Measurements from ENCODE around the gene SFPQ. TPM values are rescaled to one million over a fixed set of nuclear protein-coding genes. Genes with fewer than 3 reads are reported as not detected.
"Not testable (repeated sequence)": the region's sequence is repeated elsewhere in the genome, so short reads cannot be mapped to it uniquely, and the experiment has no call there.

The SFPQ gene, protein sequence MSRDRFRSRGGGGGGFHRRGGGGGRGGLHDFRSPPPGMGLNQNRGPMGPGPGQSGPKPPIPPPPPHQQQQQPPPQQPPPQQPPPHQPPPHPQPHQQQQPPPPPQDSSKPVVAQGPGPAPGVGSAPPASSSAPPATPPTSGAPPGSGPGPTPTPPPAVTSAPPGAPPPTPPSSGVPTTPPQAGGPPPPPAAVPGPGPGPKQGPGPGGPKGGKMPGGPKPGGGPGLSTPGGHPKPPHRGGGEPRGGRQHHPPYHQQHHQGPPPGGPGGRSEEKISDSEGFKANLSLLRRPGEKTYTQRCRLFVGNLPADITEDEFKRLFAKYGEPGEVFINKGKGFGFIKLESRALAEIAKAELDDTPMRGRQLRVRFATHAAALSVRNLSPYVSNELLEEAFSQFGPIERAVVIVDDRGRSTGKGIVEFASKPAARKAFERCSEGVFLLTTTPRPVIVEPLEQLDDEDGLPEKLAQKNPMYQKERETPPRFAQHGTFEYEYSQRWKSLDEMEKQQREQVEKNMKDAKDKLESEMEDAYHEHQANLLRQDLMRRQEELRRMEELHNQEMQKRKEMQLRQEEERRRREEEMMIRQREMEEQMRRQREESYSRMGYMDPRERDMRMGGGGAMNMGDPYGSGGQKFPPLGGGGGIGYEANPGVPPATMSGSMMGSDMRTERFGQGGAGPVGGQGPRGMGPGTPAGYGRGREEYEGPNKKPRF
- 364 TPM for total RNA-seq

DNA sequence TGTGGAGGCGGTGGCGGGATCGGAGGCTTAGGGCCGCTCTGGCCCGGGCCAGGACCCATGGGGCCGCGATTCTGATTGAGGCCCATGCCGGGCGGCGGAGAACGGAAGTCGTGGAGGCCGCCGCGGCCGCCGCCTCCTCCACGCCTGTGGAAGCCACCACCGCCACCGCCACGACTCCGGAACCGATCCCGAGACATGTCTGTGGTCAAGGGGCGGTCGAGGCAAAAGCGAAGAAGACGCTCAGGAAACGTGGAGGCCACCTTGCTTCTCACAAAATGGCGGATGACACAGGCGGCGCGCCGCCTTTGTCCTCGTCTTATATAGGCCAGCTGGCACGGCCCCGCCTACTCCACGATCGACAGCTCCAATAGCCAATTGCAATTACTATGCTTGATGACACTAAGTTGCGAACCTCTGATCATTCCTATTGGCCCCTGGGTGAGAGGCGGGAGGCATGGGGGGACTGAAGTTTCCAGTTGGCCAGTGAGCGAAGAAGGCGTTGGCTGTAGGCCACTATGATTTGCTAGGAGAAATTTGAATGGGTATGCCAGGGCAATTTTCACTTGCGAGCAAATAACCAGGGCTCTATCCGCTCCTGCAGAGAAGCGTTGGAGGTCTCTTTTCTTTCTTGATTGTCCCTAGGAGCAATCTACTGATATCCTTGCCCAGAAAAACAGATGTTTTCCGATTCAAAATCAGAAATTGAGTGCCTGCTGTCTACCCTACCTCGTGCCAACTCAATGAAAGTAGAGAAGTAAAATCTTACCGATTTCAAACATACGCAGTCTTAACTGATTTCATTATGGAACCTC lies at the start of gene SFPQ:
TSS of gene SFPQ (minus strand) at position 293 of the 812 bp plus-strand sequence. CDS start at position 197, 96 bp downstream.
- peak; percentile 97 to 98 for DNase-seq (ENCODE audit: low spot score in 2 of 2)
- peak; percentile 97 for FAIRE-seq

DNA sequence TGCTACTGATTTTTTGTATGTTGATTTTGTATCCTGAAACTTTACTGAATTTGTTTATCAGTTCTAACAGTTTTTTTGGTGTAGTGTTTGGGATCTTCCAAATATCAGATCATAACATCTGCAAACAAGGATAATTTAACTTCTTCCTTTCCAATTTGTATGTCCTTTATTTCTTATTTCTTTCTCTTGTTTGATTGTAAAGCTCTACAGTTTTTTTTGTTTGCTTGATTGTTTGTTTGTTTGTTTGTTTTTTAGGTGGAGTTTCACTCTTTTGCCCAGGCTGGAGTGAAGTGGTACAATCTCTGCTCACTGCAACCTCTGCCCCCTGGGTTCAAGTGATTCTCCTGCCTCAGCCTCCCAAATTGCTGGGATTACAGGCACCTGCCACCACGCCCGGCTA lies 43.8 kb upstream of the SFPQ start:
- not testable (repeated sequence) for FAIRE-seq; DNase-seq (ENCODE audit: low spot score in 2 of 2)

DNA sequence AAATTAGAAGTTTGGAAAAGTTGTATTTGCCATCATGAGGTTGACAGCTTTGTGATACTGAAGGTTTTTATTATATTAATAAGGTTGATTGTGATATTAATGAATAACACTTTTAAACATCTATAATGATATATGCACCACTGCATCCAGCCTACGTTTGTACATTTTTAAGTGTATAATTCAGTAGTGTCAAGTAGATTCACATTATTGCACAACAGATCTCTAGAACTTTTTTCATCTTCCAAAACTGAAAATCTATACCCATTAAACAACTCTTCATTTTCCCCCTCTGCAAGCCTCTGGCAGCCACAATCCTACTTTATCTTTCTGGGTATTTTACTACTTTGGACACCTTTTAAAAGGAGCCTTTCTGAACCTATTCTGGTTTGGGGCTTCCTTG lies 38.3 kb upstream of the SFPQ start:
- FAIRE-seq (no peak), DNase-seq (ENCODE audit: low spot score in 2 of 2) (no peak)

DNA sequence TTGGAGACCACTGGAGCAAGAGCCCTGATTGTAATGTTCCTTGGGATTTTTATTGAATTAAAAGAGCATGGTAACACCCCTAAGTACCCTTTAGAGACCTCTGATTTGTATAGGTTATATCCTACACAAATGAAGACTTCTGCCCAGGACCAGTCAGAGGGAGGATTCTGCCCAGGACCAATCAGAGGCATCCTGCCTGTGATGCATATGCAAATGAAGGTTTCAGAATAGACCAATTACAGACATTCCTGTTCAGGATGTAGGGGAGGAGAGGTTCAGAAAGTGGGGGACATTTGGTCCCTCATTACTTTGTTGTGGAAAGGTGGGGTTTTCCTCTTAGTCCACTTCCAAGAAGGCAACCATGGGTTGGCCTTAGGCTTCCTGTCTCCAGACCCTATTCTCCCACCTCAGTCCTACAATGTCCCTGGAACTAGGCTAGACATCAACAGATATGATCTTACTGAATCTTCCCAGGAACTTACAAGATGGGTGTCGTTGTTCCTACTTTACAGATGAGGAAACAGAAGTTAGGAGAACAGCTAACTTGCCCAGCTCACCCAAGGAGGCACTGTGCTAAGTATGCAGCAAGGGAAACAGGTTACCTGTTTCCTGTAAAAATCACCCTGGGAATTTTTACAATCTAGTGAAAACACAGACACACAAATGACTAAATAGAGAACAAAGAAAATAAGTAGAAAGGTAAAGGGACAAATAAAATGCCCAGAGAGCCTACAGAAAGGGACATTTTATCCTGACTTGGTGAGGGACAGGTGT lies 36.8 kb upstream of the SFPQ start:
- FAIRE-seq = no peak
- DNase-seq (ENCODE audit: low spot score in 2 of 2) = no peak

DNA sequence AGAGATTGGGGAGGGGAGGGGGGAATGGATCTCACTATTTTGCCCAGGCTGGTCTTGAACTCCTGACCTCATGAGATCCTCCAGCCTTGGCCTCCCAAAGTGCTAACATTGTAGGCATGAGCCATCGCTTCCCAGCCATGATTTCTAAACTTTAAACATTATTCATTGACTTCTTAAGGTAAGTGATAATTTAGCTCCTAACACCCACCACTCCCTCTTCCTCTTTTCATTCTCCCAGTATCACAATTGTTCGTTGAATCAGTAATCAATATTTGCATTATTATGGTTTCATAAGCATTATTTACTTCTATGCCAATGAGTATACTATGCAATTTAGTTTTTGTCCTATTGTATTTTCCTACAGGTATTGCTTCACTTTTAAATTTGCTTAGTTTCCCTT lies 33.6 kb upstream of the SFPQ start:
- no peak for FAIRE-seq
- DNase-seq (ENCODE audit: low spot score in 2 of 2) = no peak

DNA sequence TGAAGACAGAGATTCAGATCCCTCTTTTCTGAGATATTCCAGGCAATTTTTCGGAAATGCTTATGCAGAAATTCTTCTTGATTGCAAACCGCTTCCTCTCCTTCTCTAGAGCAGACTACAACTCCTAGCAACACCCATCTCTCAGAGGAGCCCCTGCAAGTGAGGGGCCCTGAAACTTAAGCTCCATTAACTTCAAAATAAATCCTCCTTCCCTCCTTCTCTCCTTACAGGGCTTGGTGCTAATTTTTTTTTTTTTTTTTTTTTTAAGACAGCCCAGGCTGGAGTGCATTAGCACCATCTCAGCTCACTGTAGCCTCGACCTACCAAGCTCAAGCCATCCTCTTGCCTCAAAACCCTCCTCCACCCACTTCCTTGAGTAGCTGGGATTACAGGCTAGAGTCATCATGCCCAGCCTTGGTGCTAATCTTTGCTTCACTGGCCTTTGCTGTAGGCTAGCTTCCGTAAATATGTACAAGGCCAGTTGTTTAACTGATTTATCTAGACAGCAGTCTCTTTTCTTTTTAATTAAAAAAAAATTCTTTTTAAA lies 30.2 kb upstream of the SFPQ start:
- no peak for DNase-seq (ENCODE audit: low spot score in 2 of 2)
- no peak for FAIRE-seq

DNA sequence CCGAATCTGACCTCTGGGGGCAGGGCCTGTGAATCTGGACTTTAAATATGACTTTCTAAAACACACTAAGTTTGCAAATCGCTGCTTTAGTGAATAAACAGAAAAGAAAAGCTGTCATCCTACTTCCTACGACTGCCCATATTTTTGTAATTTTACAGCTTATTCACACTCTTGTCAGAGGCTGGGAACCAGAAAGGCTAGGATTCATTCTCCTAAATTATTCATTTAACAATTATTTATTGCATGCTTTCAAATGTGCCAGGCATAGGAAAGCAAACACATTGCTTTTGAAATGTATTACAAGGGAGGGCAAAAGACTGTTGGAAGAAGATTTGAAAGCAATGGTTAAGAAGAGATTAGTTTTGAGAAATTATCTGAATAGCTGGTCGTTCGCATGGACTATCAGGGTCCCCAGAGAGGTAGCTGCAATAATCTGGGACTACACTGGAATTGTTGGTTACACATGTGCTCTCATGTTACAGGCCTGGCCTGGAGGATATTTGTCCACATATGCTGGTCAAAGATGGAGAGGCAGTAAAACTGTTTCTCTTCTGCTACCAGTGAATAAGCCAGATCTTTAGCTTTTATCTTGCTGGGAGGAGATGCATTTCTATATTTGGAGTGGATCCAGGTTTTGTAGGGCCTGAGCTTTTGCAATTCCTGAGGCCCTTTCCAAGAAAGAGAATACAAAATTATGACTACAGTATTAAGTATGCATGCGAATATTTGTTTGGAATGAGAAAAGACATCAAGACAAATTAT lies 29.6 kb upstream of the SFPQ start:
- FAIRE-seq (no peak), DNase-seq (ENCODE audit: low spot score in 2 of 2) (no peak)

DNA sequence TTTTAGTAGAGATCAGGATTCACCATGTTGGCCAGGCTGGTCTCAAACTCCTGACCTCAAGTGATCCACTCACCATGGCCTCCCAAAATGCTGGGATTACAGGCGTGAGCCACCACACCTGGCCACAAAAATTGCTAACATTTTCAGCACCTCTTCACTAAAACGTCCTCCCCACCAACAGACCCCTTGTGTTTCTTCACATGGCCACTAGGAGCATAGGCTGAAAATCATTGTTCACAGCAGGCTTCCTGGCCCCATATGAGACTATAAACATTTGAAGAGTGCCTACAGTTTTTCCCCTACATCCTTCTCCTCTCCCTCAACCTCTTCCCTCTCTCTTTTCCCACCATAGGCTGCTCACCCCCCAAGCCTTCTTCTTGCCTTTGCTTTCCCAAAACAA lies 28.0 kb upstream of the SFPQ start:
- DNase-seq (ENCODE audit: low spot score in 2 of 2) = no peak
- FAIRE-seq = no peak

DNA sequence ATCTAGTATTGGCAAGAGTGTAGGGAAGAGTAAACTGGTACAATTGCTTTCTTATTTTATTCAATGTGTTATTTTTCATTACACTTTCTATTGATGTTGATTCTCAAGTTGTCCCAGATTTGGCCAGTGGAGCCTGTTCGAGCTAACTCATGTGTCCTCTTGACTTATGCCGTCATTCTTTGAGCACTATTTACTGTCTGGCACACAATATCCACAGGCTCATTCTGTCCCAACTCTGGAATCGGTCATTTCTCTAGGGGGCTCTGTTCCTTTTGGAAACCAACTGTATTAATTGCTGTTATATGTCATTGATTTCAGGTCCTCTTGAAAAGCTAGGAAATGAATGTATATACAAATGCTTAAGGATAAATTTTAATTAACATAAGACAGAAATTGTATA lies 22.4 kb upstream of the SFPQ start:
- FAIRE-seq = no peak
- DNase-seq (ENCODE audit: low spot score in 2 of 2) = no peak

DNA sequence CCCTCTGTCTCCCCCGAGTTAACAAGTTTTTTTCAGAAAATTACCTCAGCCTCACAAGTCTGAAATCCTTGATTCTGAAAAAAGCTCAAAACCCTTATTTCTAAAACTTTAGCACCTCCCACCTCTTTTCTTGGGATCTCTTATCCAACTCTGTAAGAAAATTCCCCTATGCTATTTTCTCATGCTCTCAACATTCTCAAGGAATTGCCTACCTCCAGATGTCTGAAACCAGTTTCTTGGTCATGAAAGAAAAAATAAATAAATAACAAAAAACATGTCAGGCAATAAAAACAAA lies 18.1 kb upstream of the SFPQ start:
- FAIRE-seq (no peak), DNase-seq (ENCODE audit: low spot score in 2 of 2) (no peak)

DNA sequence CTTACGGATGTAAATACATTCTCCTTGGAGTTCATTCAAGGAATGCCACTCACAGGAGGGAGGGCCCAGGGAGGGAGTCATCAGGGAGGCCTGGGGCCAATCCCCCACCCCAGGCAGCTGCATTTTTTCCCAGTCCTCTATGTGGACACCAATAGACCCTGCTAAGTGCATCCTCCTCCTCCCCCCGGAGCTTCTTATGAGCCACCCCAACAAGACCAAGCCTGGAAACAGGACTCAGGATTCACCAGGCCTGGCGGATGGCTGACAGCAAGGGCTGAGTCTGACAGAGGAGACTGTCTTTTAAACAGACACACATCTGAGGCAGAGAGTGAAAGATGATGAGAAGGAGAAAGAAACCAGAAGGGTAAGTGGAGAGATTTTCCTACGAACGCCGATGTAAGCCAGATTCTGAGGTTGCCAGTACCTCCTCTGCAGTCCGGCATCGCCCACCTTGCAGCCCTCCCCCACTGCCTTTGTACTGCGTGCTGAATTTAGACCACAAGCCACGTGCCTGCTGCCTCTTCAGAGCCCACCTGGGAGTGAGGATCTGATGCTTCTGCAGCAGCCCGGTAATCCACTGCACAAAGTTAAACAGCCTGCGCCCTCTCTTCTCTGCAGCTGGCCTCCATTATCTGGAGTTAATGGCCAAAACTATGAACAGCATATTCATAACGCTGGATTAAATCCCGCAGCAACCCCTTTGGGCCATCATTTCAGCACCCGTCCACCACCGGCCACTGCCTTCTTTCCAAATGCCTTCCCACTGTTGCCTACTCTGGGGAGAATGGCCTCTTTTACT lies 17.6 kb upstream of the SFPQ start:
- DNase-seq (ENCODE audit: low spot score in 2 of 2) (no peak), FAIRE-seq (no peak)

DNA sequence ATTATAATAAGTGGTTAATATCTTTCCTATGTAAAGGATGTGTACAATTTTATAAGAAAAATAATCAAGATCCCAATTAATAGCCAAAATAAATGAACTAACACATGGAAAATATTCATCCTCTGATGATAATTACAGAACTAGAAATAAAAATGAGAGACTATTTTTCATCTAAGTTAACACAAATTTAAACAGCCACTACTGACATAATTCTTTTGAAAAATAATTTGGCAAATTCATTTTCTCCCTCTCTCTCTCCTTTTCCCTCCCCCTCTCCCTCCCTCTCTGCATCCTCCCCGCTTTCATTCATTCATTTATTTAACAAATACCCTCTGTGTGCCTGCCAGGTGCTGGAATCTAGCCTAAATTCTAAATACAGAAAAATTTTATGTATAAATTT lies 10.3 kb upstream of the SFPQ start:
- FAIRE-seq = no peak
- DNase-seq (ENCODE audit: low spot score in 2 of 2) = no peak

DNA sequence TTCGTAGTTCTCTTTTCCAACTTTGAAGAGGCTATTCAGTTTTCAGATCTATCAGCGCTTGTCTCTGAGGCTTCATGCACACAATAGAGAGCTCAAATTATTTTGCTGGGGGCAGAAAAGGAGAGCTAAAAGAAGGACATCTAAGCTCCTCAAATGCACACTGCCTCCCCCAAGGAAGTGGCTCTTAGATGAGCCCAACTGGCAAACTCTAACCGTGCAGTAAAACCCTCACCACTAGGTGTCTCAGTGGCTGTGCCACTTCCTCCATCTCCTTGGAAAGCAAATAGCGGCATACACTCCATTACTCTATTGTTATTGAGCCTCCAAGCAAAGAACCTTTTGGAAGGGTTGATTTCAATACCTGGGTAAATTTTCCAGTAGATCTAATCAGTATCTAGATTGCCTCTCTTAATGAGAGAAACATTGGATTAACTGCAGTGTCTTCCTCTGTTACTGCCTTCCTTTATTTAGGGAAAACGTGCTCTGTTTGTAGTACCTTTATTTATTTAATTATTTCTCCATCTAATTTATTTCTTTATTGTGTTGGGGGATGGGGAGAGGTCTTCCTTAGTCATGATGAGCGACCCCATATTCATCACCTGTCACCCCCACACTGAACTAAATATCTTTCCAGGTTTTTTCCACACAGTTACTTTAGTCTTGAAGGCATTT lies 9.2 kb upstream of the SFPQ start:
- FAIRE-seq (peak; percentile 19), DNase-seq (ENCODE audit: low spot score in 2 of 2) (peak; percentile 50 to 67)

DNA sequence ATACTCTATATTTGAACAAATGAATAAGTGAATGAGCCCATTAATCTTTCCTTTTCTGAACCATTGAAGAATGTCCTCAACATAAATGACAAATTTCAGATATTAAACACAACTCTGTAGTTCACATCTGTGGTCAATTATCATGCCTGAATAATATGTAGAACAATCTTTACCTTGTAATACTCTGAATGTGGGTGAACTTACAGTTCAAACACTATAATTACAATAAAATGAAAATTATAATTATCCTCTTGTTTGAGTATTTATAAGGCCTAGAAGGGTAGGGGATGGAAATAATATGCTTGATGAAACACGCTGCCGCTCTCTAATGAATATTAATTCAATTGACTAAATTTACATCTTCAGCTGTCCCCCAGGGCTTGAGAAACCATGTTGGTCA lies 8.7 kb upstream of the SFPQ start:
- no peak for FAIRE-seq
- DNase-seq (ENCODE audit: low spot score in 2 of 2) = no peak

DNA sequence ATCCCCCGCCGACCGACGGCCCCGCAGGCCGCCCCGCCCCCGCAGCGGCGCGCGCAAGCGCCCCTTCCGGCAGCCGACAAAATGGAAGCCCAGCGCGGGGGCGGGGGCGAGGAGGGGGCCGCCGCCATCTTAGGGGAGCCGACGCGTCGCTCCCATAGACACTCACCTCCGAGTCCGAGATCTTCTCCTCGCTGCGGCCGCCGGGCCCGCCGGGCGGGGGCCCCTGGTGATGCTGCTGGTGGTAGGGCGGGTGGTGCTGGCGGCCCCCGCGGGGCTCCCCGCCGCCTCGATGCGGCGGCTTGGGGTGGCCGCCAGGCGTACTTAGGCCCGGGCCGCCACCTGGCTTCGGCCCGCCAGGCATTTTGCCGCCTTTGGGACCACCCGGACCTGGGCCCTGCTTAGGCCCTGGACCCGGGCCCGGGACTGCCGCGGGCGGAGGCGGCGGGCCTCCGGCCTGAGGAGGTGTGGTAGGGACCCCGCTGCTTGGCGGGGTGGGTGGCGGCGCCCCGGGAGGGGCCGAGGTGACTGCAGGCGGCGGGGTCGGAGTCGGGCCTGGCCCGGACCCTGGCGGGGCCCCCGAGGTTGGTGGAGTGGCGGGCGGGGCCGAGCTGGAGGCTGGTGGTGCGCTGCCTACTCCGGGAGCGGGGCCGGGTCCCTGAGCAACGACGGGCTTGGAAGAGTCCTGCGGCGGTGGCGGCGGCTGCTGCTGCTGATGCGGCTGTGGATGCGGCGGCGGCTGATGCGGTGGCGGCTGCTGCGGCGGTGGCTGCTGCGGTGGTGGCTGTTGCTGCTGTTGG lies 691 bp downstream of the SFPQ start:
- FAIRE-seq (no peak), DNase-seq (ENCODE audit: low spot score in 2 of 2) (peak; percentile 75 to 86)

DNA sequence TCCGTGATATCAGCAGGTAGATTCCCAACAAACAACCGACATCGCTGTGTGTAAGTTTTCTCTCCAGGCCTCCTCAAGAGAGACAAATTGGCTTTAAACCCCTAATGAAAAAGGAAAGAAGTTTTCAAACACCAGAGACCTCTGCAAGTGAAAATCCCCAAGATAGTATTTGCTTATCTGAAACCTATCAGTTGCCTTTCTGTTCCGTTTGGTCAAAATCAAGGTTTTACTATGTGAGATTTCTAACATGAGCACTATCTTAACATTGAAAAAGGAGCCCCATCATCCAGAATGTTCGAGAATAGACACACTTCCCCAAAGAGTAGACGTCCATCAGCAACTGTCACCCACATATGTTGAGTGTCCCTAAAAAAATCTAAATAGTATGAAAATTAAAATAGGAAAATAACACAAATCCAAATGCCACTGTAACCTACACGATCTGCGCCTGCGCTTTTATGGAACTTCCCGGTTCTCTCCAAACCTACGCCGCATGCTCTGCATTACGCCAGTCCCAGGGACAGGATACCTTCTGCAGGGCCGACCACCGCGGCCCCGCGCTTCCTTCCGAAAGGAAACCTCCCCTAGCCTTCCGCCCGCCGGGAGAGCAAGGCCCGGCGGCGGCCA lies 1.4 kb downstream of the SFPQ start:
- FAIRE-seq = no peak
- no peak for DNase-seq (ENCODE audit: low spot score in 2 of 2)

DNA sequence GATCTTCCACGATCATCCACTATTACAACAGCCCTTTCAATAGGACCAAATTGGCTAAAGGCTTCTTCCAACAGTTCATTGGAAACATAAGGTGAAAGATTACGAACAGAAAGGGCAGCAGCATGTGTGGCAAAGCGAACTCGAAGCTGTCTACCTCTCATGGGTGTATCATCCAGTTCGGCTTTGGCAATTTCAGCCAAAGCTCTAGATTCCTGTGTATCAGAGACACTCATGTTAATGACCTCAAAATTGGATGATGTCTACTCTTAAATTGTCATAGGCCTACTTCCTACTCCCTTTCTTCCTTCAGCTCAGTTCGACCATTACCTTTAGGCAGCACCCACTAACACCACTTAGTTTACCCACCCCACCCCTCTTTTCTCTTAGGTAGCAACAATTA lies 2.2 kb downstream of the SFPQ start:
- no peak for DNase-seq (ENCODE audit: low spot score in 2 of 2)

More for the DNA sequence above, 2.2 kb downstream of the SFPQ start:
- no peak for FAIRE-seq
